ENCODE data around the gene PKP4.

GRCh38 chr2:158553257-158553656, 96.5 kb downstream of the PKP4 start:
- TF ChIP-seq, protein P1, sequence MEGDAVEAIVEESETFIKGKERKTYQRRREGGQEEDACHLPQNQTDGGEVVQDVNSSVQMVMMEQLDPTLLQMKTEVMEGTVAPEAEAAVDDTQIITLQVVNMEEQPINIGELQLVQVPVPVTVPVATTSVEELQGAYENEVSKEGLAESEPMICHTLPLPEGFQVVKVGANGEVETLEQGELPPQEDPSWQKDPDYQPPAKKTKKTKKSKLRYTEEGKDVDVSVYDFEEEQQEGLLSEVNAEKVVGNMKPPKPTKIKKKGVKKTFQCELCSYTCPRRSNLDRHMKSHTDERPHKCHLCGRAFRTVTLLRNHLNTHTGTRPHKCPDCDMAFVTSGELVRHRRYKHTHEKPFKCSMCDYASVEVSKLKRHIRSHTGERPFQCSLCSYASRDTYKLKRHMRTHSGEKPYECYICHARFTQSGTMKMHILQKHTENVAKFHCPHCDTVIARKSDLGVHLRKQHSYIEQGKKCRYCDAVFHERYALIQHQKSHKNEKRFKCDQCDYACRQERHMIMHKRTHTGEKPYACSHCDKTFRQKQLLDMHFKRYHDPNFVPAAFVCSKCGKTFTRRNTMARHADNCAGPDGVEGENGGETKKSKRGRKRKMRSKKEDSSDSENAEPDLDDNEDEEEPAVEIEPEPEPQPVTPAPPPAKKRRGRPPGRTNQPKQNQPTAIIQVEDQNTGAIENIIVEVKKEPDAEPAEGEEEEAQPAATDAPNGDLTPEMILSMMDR (IDR thresholded peaks at IDR 0.05): no peak
- TF ChIP-seq POLR2A (IDR thresholded peaks at IDR 0.05): no peak
